Bronchial epithelial cell (primary cell): Measurements from ENCODE around the gene SLC38A3. TPM values are rescaled to one million over a fixed set of nuclear protein-coding genes. Genes with fewer than 3 reads are reported as not detected.

ENCODE experiments used
- DNase-seq: peaks from one replicate; pipeline ENCODE4 v3.0.0-alpha.2; 2010; ENCODE audit warnings: low read depth
- FAIRE-seq: peaks from 2 replicates; lab custom pipeline; 2011; peaks lifted over from hg19 to GRCh38; lab: Jason Lieb, UNC
- H3K27me3 ChIP-seq: 2 replicates; pipeline ENCODE4 v1.5.1; 2011; ENCODE audit warnings: low read length; ENCODE audit not compliant: control insufficient read depth, insufficient read depth
- H3K36me3 ChIP-seq: 2 replicates; pipeline ENCODE4 v1.5.1; 2011; ENCODE audit warnings: low read length; ENCODE audit not compliant: control insufficient read depth, insufficient read depth
- H3K4me3 ChIP-seq: 2 replicates; pipeline ENCODE4 v1.5.1; 2011; ENCODE audit warnings: mild to moderate bottlenecking, low read depth, low read length, control low read depth
- total RNA-seq: library from RNA; depleted of rRNA; stranded (reverse); fragments of >200 nt; gene quantifications from 2 replicates; pipeline ENCODE4 v1.2.1, GENCODE V29; 2014
- TF ChIP-seq, protein P1 (sequence below): IDR thresholded peaks from 2 replicates; pipeline ENCODE4 v1.5.1; 2011; ENCODE audit warnings: mild to moderate bottlenecking, moderate library complexity, low read length, control low read depth, inconsistent platforms; ENCODE audit not compliant: insufficient read depth, severe bottlenecking

Gene SLC38A3
- total RNA-seq, 1 donor from 2014 or later: not detected

- TF ChIP-seq, protein P1, sequence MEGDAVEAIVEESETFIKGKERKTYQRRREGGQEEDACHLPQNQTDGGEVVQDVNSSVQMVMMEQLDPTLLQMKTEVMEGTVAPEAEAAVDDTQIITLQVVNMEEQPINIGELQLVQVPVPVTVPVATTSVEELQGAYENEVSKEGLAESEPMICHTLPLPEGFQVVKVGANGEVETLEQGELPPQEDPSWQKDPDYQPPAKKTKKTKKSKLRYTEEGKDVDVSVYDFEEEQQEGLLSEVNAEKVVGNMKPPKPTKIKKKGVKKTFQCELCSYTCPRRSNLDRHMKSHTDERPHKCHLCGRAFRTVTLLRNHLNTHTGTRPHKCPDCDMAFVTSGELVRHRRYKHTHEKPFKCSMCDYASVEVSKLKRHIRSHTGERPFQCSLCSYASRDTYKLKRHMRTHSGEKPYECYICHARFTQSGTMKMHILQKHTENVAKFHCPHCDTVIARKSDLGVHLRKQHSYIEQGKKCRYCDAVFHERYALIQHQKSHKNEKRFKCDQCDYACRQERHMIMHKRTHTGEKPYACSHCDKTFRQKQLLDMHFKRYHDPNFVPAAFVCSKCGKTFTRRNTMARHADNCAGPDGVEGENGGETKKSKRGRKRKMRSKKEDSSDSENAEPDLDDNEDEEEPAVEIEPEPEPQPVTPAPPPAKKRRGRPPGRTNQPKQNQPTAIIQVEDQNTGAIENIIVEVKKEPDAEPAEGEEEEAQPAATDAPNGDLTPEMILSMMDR: no peak
- no peaks in the 10 kb centered on the region for H3K36me3 ChIP-seq
- no peak for DNase-seq
- no peak overlapping the region for H3K4me3 ChIP-seq
- no peak for FAIRE-seq
- H3K27me3 ChIP-seq: no peaks in the 10 kb centered on the region
These were observed 25.2 kb downstream of the SLC38A3 start for GRCh38 chr3:50230104-50230793.

- no peak for FAIRE-seq
- Histone ChIP-seq H3K4me3 (no peak overlapping the region), H3K36me3 (no peaks in the 10 kb centered on the region), H3K27me3 (no peaks in the 10 kb centered on the region)
- TF ChIP-seq, protein P1: no peak
- no peak for DNase-seq
These were observed 25.7 kb downstream of the SLC38A3 start for GRCh38 chr3:50230794-50231125.

- no peaks in the 10 kb centered on the region for H3K27me3 ChIP-seq
- DNase-seq: no peak
- no peak for FAIRE-seq
- no peaks in the 10 kb centered on the region for H3K36me3 ChIP-seq
- H3K4me3 ChIP-seq: no peak overlapping the region
- TF ChIP-seq, protein P1: no peak
These were observed 26.5 kb downstream of the SLC38A3 start for GRCh38 chr3:50231581-50231980.

GRCh38 chr3:50232303-50232702 is 27.2 kb downstream of the SLC38A3 start:
- no peak overlapping the region for H3K4me3 ChIP-seq
- H3K27me3 ChIP-seq: no peaks in the 10 kb centered on the region
- H3K36me3 ChIP-seq: no peaks in the 10 kb centered on the region
- FAIRE-seq (no peak), DNase-seq (no peak)
- TF ChIP-seq, protein P1: no peak

- Histone ChIP-seq H3K4me3 (no peak overlapping the region), H3K36me3 (no peaks in the 10 kb centered on the region), H3K27me3 (no peaks in the 10 kb centered on the region)
- FAIRE-seq (no peak), DNase-seq (no peak)
- TF ChIP-seq, protein P1: no peak
These were observed 28.1 kb downstream of the SLC38A3 start for GRCh38 chr3:50233176-50233575.
